SHP77 (cell line): ENCODE results near the gene SERINC4.
"Not testable (repeated sequence)": the region's sequence is repeated elsewhere in the genome, so short reads cannot be mapped to it uniquely, and the experiment has no call there.

Source experiments
- DNase-seq, 2 experiments: peaks; one replicate each; lab custom pipeline; 2025; lab: John Stamatoyannopoulos, UW

SERINC4 gene

GRCh38 chr15:43799945-43800285 is at the start of gene SERINC4:
SERINC4 (minus strand) TSS chr15:43800220; CDS start chr15:43799986, 234 bp downstream.
- no peak for DNase-seq

- no peak for DNase-seq
Observed at GRCh38 chr15:43845421-43845820, 45.4 kb upstream of the SERINC4 start.

GRCh38 chr15:43832485-43832884 is 32.5 kb upstream of the SERINC4 start:
- DNase-seq = not testable (repeated sequence)

- DNase-seq = not testable (repeated sequence)
Observed at GRCh38 chr15:43831519-43832052, 31.6 kb upstream of the SERINC4 start.

- not testable (repeated sequence) for DNase-seq
Observed at GRCh38 chr15:43830691-43831275, 30.8 kb upstream of the SERINC4 start.

- DNase-seq = not testable (repeated sequence)
Observed at GRCh38 chr15:43829951-43830540, 30.0 kb upstream of the SERINC4 start.

GRCh38 chr15:43828061-43828657 is 28.1 kb upstream of the SERINC4 start:
- DNase-seq = no peak

GRCh38 chr15:43826508-43827341 is 26.7 kb upstream of the SERINC4 start, which contains the start of gene WDR76:
WDR76 (plus strand) TSS chr15:43827002; CDS start chr15:43827033, 31 bp downstream.
- DNase-seq = peak; percentile 71 to 87

GRCh38 chr15:43826029-43826507 is 26.0 kb upstream of the SERINC4 start:
- no peak for DNase-seq

GRCh38 chr15:43825305-43825704 is 25.3 kb upstream of the SERINC4 start:
- not testable (repeated sequence) for DNase-seq

- peak; percentile 96 to 97 for DNase-seq
Observed at GRCh38 chr15:43824302-43825246, 24.6 kb upstream of the SERINC4 start, which contains the start of gene MFAP1. MFAP1 (minus strand) TSS chr15:43824690; CDS start chr15:43824569, 121 bp downstream.

- no peak for DNase-seq
Observed at GRCh38 chr15:43821505-43821904, 21.5 kb upstream of the SERINC4 start.

GRCh38 chr15:43815064-43815463 is 15.0 kb upstream of the SERINC4 start:
- DNase-seq = not testable (repeated sequence)

GRCh38 chr15:43808960-43809678 is 9.1 kb upstream of the SERINC4 start:
- no peak for DNase-seq

GRCh38 chr15:43808435-43808950 is 8.5 kb upstream of the SERINC4 start:
- DNase-seq = no peak

- not testable (repeated sequence) for DNase-seq
Observed at GRCh38 chr15:43802676-43803075, 2.7 kb upstream of the SERINC4 start.

- peak; percentile 79 to 85 for DNase-seq
Observed at GRCh38 chr15:43800286-43801141, 494 bp upstream of the SERINC4 start, which contains the start of gene HYPK. HYPK (plus strand) TSS chr15:43800599; CDS start chr15:43800623, 24 bp downstream.

- DNase-seq = peak; percentile 71 to 73
Observed at GRCh38 chr15:43799209-43799944, 643 bp downstream of the SERINC4 start.
